Activated CD4-positive, alpha-beta T cell treated with anti-CD3 and anti-CD28 coated beads, Interleukin-2, amount 50 U/mL, for 4 hours (primary cell): ENCODE measurements around the gene CYP2A6.
A peak's percentile ranks its signal among the peaks of the same experiment; 100 is the strongest.
"Not testable (repeated sequence)": the region's sequence is repeated elsewhere in the genome, so short reads cannot be mapped to it uniquely, and the experiment has no call there.

Experiments
- DNase-seq, 2 experiments: peaks; one replicate each; pipeline ENCODE4 v3.0.0-alpha.2; 2020

Gene CYP2A6

DNA sequence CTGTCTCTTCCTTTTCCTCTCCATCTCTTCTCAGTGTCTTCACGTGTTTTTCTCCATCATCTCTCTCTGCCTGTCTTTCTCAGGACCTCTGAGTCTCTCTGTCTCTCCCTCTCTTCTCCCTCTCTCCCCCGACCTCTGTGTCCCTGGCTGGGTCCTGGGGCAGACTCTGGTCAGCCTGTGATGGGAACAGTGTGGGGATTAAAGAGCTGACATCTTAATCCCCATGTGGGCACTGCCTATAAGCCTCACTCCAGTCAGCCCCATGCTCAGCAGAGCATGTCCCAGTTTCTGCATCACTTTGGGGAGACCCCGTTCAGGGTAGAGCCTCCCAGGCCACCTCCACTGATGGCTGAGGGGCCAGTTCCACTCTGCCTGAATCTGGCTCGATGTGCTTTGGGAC, 35.0 kb downstream of the CYP2A6 start:
- no peak for DNase-seq

DNA sequence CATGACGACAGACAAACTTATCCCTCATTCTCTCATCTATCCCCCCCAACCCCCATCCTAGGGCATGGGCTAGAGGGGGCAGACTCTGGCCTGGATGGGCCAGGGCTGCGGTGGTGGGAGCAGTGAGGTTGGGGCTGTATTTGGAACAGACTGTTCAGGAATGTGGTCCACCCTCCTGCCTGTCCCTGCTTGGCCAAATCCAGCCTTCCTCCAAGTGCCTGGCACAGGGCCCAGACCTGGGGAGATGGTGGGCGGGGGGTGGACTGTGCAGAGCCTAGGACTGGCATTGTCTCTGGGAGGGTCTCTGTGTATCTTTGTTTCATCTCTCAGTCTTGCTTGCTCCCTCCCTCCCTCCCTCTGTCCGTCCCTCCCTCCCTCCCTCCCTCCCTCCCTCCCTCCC, 37.1 kb downstream of the CYP2A6 start:
- DNase-seq, result no peak

DNA sequence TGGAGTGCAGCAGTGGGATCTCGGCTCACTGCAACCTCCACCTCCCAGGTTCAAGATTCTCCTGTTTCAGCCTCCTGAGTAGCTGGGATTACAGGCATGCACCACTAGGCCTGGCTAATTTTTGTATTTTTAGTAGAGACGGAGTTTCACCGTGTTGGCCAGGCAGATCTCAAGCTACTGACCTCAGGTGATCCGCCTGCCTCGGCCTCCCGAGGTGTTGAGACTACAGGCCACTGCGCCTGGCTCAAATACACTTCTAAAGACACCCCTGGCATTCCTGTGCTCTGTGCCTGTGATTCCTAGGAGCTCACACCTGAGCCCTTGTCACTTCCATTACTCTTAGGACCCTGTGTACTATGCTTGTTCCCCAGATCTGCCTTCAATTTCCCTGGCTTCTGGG, 37.7 kb downstream of the CYP2A6 start:
- DNase-seq, result not testable (repeated sequence)

DNA sequence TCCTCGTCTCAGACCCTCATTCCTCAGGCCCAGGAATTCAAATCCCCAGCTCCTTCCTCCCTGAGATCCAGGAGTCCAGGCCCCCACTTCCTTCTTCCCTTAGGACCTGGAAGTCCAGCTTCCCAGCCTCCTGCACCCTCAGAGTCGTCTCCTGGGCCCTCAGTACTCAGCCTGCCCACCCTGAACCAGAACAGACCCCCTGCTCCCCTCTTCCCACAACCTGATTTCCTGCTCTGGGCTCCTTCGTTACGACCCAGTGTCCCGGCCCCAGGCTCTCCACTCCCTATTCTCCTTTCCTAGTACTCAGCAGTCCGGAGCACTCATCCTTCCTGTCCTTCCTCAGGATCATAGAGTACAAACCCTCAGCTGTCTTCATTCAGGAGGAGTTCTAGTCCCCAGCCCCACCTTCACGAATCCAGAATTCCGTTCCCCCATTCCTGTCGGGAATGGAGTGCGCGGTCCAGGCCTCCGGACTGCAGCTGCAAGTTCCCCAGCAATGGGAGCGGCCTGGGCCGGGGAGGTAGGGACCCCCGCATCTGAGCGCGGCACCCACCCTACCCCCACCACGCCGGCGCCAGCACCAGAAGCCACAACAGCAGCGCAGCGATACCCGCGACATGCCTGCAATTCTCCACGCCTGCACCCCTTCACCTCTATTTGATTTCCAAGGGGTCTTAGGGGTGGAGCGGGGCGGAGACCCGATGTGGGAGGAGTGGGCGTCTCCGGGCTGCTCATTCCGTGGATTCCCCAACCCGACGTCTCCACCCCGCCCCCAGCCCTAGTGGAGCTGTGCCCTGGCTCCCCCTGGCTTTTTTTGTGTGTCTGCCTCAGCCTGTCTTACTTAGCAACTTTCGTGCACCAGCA, 38.5 kb downstream of the CYP2A6 start:
- DNase-seq, result no peak

GRCh38 chr19:40810649-40811408, 39.4 kb downstream of the CYP2A6 start:
- not testable (repeated sequence) for DNase-seq

- DNase-seq, result no peak
These were observed 40.1 kb downstream of the CYP2A6 start for GRCh38 chr19:40810160-40810559.

DNA sequence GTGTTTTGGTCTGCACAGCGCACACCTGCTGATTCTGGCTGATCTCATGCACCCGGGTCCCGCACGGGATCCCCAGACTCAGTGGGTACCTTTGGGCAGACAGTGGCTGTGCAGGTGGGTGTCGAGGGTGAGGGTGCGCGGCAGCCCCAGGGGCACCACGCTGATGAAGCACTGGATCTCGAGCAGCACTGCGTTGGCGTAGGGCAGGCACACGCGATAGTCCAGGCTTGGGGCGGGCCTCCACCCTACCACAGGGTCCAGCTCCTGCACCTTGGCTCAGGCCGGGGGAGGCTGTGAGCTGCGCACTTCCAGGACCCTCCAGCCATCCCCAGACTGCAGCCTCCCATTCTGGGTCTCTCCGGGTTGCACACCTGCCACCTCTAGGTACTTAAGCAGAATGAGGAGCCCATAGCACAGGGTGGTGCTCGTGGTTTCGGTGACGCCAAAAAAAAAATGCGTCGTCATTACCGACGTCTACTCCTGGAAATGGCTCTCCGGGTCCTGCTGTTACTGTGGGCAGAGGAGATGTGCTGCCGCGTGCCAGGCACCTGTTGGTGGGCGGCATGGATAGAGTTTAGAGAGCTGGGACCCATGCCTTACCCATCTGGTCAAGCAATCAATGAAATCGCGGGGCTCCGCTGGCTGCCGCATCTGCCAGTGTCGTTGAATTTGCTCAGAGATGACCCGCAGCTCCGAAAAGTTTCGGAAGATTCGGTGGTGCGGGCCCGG, 40.7 kb downstream of the CYP2A6 start:
- no peak for DNase-seq

DNA sequence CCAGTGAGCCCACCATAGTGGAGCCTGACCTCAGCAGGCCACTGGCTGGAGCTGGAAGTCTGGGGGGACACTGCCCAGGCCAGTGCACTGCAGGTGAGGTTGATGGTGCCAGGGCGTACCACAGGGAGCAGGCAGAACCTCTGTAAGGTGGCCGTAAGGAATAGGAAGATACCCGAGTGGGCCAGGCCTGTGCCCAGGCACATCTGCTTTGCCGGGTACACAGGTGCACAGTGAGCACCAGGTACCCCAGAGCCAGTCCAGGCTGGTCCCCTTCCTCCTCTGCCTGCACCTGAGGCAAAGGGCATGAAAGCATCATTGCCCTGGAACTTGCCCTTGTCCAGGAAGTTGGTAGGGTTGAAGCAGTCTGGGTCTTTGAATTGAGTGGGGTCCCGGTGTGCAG, 41.8 kb downstream of the CYP2A6 start:
- no peak for DNase-seq

- DNase-seq, result no peak
These were observed 42.3 kb downstream of the CYP2A6 start for GRCh38 chr19:40808021-40808325.

GRCh38 chr19:40807147-40808020, 42.9 kb downstream of the CYP2A6 start:
- no peak for DNase-seq

- peak; percentile 71 to 73 for DNase-seq
These were observed 43.7 kb downstream of the CYP2A6 start for GRCh38 chr19:40806423-40807146.

DNA sequence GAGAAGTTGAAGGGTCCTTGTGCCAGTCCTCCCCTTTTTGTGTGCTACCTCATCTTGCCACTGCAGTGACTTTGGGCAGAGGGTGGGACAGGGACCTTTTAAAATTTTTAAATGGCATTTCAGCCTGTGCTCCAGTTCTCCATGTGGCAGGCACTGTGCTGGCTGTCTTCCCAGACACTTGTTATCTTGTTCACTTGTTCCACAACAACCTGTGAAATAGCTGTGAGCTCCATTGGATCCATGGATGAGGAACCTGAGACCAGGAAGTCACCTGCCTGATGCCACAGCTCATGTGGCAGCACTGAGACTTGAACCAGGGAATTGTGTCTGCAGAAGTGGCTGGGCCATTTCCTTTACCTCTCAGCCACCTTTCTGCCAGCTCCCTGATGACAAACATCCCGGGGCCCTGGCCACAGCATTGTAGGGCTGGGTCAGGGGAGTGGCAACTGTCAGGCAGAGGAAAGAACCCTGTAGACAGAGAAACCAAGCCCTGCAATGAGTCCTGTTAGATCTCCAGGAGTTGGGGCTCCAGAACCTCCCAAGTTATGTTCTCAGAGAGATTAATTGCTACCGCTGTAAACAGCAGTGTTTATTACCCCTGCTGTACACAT, 44.9 kb downstream of the CYP2A6 start:
- peak in 1 of 2 experiments; percentile 39 for DNase-seq

DNA sequence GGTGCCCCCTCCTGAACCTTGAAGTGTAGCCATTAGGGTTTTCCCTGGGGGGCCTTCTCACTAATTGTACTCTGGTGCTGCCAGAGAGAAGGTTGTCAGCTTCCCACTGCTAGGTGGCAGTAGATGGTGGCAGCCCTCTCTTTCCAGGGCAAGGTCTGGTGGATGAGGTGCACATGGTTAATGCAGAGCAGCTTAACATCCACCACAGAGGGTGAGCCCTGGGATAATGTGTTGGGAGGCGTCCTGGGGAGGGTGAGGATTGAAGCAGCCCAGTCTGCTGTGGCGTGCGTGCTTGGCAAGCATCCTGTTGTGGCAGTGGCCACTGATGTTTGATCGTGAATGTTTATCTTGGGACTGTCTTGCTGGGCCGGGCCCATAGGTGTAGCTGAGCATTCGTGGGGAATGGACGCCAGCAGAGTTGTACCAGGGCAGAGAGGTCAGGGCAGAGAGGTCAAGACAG, 45.4 kb downstream of the CYP2A6 start:
- no peak for DNase-seq

DNA sequence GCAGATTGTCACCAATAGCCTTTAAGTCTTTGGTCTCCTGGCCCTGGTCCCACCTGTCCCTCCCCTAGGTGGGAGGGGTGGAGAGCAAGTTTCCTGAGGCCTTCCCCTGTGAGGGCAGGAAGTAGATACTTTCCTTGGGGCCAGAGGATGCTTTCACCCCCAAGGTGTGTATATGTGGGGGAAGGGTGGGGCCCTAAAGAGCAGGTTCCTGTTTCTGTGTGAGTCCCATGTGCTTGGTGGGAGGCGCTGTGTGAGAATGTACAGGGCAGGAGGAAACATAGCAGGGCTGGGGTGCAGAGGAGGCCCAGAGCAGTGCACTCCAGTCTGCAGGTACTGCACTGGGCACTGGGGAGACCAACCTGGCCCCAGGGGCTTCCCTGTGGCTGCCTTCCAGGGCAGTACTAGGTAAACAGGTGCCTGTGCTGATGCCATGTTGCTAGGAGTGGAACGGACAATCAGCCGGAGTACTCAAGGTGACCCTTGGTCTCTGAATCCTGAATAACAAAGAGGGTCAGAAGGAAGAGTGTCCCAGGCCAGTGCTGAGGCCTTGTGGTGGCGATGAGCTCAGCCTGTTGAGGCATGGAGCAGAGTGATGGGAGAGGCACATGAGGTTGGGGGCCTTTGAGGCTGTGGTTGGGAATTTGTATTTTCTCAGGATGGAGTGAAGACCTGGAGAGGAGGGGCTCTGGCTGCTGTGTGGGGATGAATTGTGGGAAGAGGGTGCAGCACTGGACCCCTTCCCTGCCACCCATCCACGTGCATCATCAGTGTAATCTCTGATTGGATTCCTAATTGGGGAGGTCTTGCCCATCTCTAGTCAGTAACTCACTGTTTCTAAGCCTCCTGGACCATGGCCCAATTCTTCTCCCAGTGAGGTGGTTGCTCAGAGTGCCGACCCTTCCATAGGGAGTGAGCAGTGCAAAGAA, 46.1 kb downstream of the CYP2A6 start:
- DNase-seq, result peak in 1 of 2 experiments; percentile 42

- DNase-seq, result no peak
These were observed 46.9 kb downstream of the CYP2A6 start for GRCh38 chr19:40803170-40803856.

- DNase-seq, result no peak
These were observed 47.7 kb downstream of the CYP2A6 start for GRCh38 chr19:40802300-40803169.

GRCh38 chr19:40801426-40802299, 48.6 kb downstream of the CYP2A6 start:
- DNase-seq, result no peak
